Suprapubic skin (tissue), 4 donors: Measurements from ENCODE around the gene SAT1. TPM values are rescaled to one million over a fixed set of nuclear protein-coding genes. Genes with fewer than 3 reads are reported as not detected.

ENCODE experiments used
- DNase-seq, 2 donors: peaks; one replicate each; pipeline ENCODE4 v3.0.0-alpha.2; 2019; ENCODE audit warnings: low spot score in 2 of 2
- H3K27ac ChIP-seq: fragments of 200-600 bp; sonication (generic); one replicate; pipeline ENCODE4 v1.5.1; 2019
- H3K27me3 ChIP-seq: fragments of 200-600 bp; sonication (generic); one replicate; pipeline ENCODE4 v1.5.1; 2019
- H3K36me3 ChIP-seq: fragments of 200-600 bp; sonication (generic); one replicate; pipeline ENCODE4 v1.5.1; 2019
- H3K4me1 ChIP-seq: fragments of 200-600 bp; sonication (generic); one replicate; pipeline ENCODE4 v1.5.1; 2019
- H3K4me3 ChIP-seq: fragments of 200-600 bp; sonication (generic); one replicate; pipeline ENCODE4 v1.5.1; 2019; ENCODE audit warnings: mild to moderate bottlenecking
- H3K9me3 ChIP-seq: fragments of 200-600 bp; sonication (generic); one replicate; pipeline ENCODE4 v1.5.1; 2019
- CTCF ChIP-seq, 2 donors: fragments of 200-600 bp in 1 of 2; fragments of 450-650 bp in 1 of 2; sonication (generic) in 1 of 2; IDR thresholded peaks; one replicate each; pipeline ENCODE4 v1.5.1; 2016 to 2019; ENCODE audit warnings: antibody characterized with exemption in 2 of 2, mild to moderate bottlenecking in 1 of 2, moderate library complexity in 1 of 2
- EP300 ChIP-seq: sonication (generic); formaldehyde crosslinking; IDR thresholded peaks from one replicate; pipeline ENCODE4 v1.6.1; 2017; ENCODE audit warnings: antibody characterized with exemption
- POLR2A ChIP-seq, 2 donors: fragments of 450-650 bp; IDR thresholded peaks; one replicate each; pipeline ENCODE4 v1.6.1; 2017; ENCODE audit warnings: antibody characterized with exemption in 2 of 2, mild to moderate bottlenecking in 2 of 2, moderate library complexity in 2 of 2
- POLR2AphosphoS5 ChIP-seq, 3 donors: sonication (generic); formaldehyde crosslinking; IDR thresholded peaks; one replicate each; pipeline ENCODE4 v1.6.1; 2017; ENCODE audit warnings: antibody characterized with exemption in 3 of 3
- WGBS: methylation state at CpG from one replicate; pipeline ENCODE4 v1.1.5; 2018; 5-methylcytosine and 5-hydroxymethylcytosine counted together
- total RNA-seq, 4 donors: library from RNA; depleted of rRNA; stranded (reverse); fragments of >200 nt; gene quantifications; one replicate each; pipeline ENCODE4 v1.1.0, GENCODE V29; 2016

SAT1 gene
- total RNA-seq, 4 donors from 2014 or later: 131 to 357 (median 202) TPM

DNA sequence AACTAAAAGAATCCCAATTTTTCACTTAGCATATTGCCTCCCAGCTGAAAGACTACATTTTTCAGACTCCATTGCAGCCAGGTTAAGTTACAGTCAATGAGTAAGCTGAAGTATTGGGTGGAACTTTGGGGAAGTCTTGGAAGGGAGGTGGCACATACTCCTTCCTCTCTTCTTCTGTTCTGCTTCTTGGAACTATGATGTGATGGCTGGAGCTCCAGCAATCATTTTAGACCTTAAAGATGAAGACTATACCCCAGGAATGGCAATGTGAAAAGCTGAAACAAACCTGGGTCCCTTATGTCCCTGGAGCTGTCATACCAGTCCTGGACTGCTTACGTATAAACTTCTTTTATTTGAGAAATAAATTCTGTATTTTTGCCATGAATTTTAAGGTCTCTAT is 30.8 kb downstream of the SAT1 start:
- Histone ChIP-seq H3K4me3 (no peak overlapping the region), H3K36me3 (no peaks in the 10 kb centered on the region), H3K27ac (no peak overlapping the region), H3K9me3 (no peaks in the 10 kb centered on the region), H3K27me3 (no peaks in the 10 kb centered on the region), H3K4me1 (no peaks in the 10 kb centered on the region)
- TF ChIP-seq EP300 (no peak), POLR2A (IDR thresholded peaks at IDR 0.05) (no peak)
- WGBS: 100% methylated on average over 1 of the region's 1 CpG
- DNase-seq: no peak

- no peak for DNase-seq
- Histone ChIP-seq H3K9me3 (no peaks in the 10 kb centered on the region), H3K4me3 (no peak overlapping the region), H3K27me3 (no peaks in the 10 kb centered on the region), H3K36me3 (no peaks in the 10 kb centered on the region), H3K27ac (no peak overlapping the region), H3K4me1 (no peaks in the 10 kb centered on the region)
- no peak for TF ChIP-seq CTCF (IDR thresholded peaks at IDR 0.05)
- no peak for TF ChIP-seq POLR2A (IDR thresholded peaks at IDR 0.05)
- no peak for TF ChIP-seq EP300
- TF ChIP-seq POLR2AphosphoS5 (IDR thresholded peaks at IDR 0.05): no peak
- 94% methylated on average over 7 of the region's 7 CpGs for WGBS
Measured at GRCh38 chrX:23815376-23815775, 32.4 kb downstream of the SAT1 start.

DNA sequence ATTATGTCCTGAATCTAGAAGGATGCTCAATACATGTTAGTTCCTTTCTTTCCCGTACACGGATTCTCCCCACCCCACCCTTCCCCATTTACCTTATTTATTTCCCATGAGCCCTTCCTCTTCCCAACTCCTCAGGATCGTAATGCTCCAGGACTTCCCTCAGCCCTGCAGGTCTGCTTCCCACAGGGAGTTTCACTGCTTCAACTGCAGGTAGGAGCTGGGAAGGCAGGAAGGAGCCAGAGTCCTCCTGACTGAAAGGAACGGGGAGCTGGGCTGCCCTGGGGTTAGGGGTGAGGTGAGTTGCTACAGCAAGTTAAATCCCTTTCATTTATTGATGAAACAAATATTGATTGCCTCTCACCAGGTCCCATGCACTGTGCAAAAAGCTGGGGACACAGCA is 33.2 kb downstream of the SAT1 start:
- Histone ChIP-seq H3K27ac (no peak overlapping the region), H3K9me3 (no peaks in the 10 kb centered on the region), H3K36me3 (no peaks in the 10 kb centered on the region), H3K27me3 (no peaks in the 10 kb centered on the region), H3K4me1 (no peaks in the 10 kb centered on the region), H3K4me3 (no peak overlapping the region)
- WGBS: 87% methylated on average over 4 of the region's 4 CpGs
- DNase-seq: no peak
- TF ChIP-seq CTCF (IDR thresholded peaks at IDR 0.05) (no peak), POLR2A (IDR thresholded peaks at IDR 0.05) (no peak), EP300 (no peak), POLR2AphosphoS5 (IDR thresholded peaks at IDR 0.05) (no peak)

DNA sequence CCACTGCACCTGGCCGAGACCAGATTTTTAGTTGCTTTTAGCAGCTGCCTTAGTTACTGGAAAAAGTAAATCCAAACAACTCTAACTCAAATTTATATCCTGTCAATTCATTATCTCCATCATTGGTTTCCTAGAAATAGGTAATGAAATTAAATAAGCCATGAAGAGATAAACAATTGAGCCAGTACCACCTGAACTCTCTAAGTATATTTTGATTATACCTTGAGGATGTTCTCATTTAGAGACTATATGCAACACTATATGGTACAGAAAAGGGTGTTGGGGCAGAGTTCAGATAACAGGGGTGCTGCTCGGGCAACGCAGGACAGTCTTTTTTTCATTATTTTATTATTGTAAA is 35.0 kb downstream of the SAT1 start:
- 85% methylated on average over 3 of the region's 3 CpGs for WGBS
- no peaks in the 10 kb centered on the region for H3K4me1 ChIP-seq
- no peaks in the 10 kb centered on the region for H3K9me3 ChIP-seq
- no peak overlapping the region for H3K27ac ChIP-seq
- TF ChIP-seq CTCF (IDR thresholded peaks at IDR 0.05): no peak
- no peak for TF ChIP-seq EP300
- no peak for TF ChIP-seq POLR2AphosphoS5 (IDR thresholded peaks at IDR 0.05)
- TF ChIP-seq POLR2A (IDR thresholded peaks at IDR 0.05): no peak
- no peaks in the 10 kb centered on the region for H3K27me3 ChIP-seq
- H3K4me3 ChIP-seq: no peak overlapping the region
- no peak for DNase-seq
- no peaks in the 10 kb centered on the region for H3K36me3 ChIP-seq

DNA sequence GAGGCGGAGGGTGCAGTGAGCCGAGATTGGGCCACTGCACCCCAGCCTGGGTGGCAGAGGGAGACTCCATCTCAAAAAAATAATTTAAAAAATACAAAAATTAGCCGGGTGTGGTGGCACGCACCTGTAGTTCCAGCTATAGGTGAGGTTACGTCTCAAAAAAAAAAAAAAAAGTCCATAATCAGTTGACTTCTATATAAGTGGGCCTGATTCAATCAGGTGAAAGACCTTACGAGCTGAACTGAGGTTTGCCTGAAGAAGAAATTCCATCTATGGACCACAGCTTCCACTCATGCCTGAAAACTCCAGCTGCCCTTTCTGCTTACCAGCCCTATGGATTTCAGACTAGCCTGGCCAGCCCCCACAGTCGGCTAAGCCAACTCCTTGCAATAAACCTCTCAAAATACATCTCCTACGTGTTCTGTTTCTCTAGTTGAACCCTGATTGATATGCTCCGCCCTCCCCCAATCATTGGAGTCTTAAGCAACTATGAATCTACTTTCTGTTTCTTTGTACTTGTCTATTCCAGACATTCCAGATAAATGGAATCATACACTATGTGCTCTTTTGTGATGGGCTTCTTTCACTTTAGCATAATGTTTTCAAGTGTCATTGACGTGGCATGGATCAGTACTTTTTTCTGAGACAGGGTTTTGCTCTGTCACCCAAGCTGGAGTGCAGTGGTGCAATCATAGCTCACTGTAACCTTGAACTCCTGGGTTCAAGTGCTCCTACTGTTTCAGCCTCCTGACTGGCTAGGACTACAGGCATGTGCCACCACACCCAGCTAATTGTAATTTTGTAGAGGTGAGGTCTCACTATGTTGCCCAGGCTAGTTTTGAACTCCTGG is 36.6 kb downstream of the SAT1 start:
- H3K27ac ChIP-seq: no peak overlapping the region
- 89% methylated on average over 10 of the region's 10 CpGs for WGBS

More for the DNA sequence above, 36.6 kb downstream of the SAT1 start:
- no peaks in the 10 kb centered on the region for H3K4me1 ChIP-seq
- TF ChIP-seq POLR2A (IDR thresholded peaks at IDR 0.05): no peak
- no peak for TF ChIP-seq EP300
- TF ChIP-seq POLR2AphosphoS5 (IDR thresholded peaks at IDR 0.05): no peak
- no peak for TF ChIP-seq CTCF (IDR thresholded peaks at IDR 0.05)
- no peak for DNase-seq
- H3K4me3 ChIP-seq: no peak overlapping the region
- H3K27me3 ChIP-seq: no peaks in the 10 kb centered on the region
- no peaks in the 10 kb centered on the region for H3K36me3 ChIP-seq
- H3K9me3 ChIP-seq: no peaks in the 10 kb centered on the region
